Stimulated activated CD8-positive, alpha-beta memory T cell treated with anti-CD3 and anti-CD28 coated beads, Interleukin-7, amount 100 ng/mL, for 1 hour (primary cell): ENCODE data around the gene MAGI1.

Experiments
- DNase-seq, 2 donors: peaks; one replicate each; pipeline ENCODE4 v3.0.0-alpha.2; 2020; ENCODE audit warnings: low read depth in 2 of 2

MAGI1 gene

DNA sequence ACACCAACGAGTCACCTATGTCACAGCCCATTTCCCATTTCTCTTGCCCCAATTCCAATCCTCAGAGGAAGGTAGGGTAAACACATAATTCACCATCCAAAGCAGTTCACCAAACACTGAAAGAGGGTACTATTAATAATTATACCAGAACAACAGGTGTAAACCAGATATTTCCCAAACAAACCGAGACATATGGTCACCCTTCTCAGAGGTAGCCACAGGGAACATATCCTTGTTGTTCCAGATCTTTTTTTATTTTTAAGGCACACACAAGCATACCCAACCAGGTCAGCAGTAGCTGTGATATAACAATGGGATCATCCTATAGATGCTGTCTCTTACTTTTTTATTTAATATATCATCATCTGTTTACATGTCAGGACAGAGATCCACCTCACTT lies 24.7 kb downstream of the MAGI1 start:
- DNase-seq = no peak

DNA sequence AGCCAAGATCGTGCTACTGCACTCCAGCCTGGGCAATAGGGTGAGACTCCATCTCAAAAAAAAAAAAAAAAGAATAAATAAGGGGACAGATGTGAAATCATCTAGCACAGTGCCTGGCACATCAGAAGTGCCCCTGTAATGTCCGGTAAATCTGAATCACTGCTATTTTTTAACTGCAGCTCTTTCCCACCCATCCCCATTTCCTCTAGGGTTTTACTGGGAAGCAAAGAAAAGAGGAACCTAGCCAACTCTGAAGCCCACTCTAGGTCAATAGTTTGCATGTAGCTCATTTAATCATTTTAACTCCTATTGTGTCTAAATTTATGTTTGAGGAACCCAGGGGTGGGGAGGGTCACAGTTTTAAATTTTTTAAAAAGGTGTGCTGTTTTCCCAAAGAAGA lies 26.0 kb downstream of the MAGI1 start:
- DNase-seq = no peak

DNA sequence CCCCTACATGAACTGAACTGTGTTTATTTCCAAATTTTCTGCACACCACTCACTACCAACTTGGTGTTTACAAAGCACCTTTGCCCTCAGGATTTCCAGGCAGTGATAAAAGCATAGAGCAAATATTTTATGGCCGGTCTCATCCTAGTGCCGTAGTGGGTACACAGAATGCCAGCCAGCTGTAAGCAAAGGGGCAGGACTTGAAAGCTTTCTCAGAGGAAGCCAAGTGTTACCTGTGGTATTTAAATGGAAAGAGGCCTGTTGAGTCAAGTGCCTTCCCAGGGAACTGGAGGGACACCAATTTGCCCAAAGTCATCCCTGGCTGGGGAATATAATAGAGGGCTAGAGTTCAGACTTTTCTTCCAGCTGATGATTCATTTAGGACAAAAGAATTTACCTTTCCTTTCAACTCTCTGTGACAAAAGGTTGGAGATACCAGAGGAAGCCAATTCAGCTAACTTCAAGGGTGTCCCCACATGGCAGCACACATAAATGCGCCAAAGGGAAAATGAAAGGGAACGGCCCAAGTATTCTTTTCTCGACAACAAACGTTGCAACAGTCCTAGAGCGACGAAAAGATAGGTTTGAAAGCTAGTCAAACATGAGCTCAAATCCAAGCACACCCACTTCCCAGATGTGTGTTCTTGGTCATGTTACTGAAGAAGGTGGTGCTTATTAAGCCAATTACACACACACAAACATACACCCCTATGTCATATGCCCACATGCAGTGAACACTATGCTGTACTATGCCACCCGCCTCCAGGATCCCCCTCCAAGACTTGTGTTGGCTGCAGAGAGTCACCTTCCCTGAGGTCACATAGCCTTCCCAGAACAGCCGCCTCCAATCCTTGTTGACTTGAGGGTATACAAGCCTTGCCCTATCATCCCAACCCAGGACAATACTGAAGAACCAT lies 27.7 kb downstream of the MAGI1 start:
- no peak for DNase-seq

DNA sequence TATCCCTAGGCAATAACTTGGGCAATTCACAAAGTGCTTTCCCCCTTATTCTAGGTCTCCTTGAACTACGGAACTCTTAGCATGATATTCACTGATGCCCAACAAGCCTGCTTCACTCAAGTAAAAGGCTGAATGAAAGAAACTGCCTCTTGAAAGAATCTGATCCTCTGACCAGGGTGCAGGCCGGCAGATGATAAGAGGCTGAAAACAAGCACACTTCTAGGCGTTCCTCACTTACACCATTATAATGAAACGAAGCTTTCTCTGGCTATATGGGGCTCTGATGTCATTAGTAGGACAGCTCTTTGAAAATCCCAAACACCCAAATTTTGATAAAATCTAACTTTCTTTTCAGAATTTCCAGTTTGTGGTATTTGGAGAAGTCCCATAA lies 28.4 kb downstream of the MAGI1 start:
- no peak for DNase-seq

DNA sequence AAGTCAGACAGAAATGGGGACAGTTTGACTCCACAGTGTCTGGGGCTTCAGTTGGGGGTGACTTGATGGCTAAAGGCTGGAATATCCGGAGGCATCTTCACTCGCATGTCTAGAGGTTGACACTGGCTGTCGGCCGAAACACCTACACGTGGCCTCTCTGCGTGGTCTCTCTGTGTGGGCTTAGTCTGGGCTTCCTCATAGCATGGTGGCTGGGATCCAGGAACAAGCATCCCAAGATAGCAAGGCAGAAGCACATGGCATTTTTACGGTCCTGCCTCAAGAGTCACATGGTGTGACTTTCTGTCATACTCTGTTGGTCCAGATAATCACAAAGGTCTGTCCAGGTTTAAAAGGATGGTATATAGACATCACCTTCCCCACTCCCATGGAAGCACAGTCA lies 34.5 kb downstream of the MAGI1 start:
- DNase-seq = no peak

DNA sequence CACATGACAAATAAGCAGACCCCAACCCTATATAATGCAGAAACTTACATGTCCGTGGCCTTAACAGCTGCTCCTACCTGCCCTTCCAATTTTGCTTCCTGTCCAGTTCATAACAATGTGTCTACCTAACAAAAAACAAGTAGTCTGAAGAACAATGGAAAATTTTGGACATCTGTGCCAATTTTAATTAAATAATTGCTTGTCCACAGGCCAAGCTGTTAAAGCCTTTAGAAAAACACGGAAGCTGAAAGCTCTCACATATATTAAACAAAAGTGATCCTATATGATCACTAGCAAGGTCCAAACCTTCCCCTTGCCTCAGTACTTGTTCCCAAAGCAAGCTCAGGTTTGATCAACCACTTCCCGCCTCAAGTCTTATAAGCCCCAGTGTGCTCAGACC lies 37.1 kb downstream of the MAGI1 start:
- no peak for DNase-seq

DNA sequence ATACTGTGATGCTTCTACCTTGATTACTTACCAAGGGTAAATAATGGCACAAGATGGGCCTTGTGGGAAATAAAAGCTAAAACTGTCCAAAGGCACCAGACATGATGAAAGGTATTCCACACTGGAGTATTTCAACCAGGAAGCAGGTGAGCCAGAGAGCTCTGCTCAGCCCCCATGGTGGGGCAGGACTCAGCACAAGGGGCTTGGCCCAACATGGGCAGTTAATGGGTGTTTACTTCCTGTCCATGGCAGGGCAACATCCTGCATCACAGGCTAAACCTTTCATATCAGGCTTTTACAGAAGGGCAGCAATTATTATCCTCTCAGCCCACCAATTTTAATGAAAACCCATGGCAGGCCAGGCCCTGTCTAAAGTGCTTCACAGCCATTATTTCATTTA lies 38.2 kb downstream of the MAGI1 start:
- no peak for DNase-seq

DNA sequence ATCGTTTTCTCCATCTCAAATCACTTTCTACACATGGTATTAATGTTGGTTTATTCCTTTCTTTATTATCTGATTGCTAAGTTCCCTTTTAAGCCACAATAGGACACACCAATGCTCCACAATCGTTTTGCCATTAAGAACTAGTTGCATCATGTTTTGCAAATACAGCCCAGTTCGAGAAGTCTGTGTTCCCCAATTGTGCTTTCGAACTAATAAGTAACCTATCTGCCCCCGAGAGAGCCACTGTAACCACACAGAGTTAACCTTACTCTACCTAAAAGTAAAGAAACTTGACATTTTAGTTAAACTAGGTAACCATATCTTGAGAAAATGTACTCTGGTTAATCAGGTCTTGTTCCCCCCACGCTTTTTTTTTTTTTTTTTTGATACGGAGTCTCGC lies 39.1 kb downstream of the MAGI1 start:
- DNase-seq = no peak

DNA sequence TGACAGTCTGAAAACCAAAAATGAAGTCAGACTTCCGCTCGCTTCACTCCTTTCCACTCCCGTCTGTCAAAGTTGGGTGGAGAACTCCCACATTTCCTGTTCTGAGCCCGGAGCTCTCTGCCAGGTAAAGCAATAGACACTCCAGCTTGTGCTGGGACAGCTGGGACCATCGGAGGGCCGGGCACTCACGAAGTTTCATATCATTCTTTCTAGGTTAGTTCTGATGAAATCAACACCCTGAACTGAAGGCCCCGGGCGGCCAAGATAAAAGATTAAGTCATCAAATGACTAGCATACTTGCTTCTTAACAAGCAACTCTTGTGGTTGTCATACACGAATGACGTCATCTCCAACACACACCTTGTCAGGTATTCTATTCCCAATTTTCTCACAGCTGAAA lies 42.1 kb downstream of the MAGI1 start:
- DNase-seq = no peak

DNA sequence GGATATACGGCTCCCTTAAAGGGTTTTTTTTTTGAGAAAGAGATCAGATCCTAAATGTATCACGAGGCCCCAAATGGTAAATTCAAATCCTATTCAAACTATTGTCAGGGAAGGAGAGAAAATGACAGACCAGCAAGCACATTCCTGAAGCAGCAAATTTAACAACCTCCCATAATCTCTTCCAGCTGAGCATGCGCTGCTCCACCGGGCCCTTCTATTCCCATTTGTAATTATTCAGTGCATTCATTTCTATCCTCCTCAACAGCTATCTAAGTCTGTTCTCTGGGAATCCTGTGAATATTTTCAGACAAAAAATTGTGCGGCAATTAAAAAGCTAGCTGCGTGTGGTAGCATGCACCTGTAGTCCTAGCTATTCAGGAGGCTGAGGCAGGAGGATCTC lies 43.2 kb downstream of the MAGI1 start:
- DNase-seq = no peak

DNA sequence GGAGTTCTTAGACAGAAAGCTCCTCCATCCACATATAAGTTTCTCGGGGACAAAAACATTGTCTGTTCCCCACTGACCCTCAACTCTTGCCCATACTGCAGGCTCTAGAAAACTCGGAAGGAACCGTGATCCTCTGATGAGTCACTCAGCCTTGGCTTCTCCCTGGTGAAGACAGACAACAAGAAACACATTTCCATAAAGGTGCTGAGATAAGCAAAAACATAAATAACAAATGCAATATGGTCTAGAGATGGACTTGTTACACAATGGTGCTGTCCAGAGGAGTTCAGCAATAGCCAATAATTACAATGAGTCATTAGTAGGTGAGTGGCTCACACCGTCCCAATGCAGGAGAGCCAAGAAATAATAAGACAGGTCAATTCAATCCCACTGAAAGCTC lies 43.7 kb downstream of the MAGI1 start:
- no peak for DNase-seq

DNA sequence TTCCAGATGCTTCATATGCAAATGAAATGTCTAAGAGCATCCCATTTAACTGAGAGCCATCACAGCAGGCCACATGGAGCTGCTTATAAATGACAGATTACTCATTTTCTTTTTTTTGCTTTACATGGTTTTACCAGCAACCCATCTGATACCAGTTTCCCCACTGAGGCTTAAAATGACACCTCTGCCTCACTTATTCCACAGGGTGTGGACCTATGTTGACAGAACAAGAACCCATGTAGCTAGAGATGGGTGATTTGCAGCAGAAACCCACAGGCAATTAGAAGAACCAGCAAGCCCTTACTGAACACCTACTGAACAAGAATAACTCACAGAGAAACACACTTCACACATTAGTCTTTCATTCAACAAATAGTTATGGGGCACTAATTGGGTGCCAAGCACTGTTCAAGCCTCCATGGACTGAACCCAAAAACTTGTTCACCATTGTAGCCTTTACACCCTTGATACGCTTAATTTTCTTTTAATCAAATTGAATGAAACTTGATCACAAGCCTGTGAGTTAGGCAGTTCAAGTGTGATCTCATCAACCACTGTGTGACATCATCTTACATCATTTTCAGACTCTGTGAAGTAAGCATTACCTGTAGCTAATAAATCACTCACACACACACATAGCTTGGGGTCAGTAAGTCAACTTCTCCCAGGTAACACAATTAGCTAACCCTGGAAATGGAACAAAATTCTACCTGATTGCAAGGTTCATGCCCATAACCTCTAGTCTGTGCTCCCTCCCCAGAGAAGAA lies 45.4 kb downstream of the MAGI1 start:
- DNase-seq = no peak

DNA sequence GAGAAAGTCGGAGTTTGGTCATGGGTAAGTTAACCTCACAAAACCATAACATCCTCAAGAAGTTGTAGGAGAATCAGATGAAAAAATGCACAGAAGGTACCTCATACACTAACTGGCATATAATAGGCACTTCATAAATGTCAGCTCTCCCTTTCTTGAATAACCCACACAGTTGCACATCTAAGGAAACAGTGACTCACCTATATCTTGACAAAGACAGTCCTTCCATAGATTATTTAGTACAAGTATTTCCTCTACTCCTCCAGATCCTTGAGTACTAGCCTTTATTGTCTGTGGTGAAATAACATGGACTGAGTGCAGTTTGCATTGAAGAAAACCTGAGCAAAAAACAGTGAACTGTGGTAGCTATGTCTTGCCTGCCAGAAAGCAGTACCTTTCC lies 46.6 kb downstream of the MAGI1 start:
- no peak for DNase-seq

DNA sequence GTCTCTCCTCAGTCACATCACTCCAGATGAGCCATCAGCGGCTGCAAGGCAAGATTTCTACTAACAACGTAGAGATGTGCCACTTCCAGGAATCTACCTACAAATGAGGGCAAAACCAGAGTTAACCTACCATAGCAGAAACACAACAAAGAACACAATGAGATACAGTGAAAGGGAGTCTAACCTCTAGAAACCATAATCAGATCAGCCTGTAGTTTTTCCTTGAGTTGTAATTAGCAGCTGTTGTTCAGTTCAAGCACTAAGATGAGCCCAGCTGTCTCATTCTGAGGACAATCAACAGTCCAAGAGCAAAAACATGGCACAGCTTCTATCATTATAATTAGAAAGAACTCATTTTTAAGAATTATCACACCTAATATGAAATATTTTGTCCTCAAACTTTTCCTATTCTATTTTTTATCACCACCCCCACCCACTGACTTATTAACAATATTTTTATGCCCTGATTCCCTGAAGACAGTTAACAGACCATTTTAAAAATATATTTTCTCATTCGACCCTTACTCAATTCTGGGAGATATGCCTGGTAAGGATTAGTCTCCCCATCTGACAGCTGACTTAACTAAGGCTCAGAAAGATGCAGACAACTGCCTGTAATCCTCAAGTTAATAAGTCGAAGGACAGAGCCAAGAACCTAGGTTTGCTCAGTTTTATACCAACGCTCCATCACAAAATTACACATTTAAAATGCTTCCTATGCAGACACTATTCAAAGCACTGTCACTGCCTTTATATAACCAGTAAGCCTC lies 50.1 kb downstream of the MAGI1 start:
- no peak for DNase-seq

DNA sequence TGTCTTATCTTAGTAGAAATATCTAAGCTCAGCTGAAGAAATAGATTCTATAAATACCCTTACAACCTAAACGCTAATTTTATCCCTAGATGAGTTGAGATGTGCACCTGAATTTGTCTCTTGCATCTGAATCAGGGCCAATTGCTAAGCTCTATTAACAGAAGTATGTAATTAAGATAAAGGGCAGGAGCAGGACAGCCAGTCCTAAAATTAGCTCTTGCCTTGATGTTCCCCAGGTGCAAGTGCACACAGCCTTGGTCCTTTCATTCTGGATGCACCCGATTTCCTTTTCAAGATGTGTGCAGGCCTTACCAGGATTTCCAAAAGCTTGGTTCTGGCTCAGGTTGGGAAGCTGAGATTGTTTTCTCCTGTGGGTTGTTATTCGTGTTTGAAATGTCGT lies 52.4 kb downstream of the MAGI1 start:
- no peak for DNase-seq

DNA sequence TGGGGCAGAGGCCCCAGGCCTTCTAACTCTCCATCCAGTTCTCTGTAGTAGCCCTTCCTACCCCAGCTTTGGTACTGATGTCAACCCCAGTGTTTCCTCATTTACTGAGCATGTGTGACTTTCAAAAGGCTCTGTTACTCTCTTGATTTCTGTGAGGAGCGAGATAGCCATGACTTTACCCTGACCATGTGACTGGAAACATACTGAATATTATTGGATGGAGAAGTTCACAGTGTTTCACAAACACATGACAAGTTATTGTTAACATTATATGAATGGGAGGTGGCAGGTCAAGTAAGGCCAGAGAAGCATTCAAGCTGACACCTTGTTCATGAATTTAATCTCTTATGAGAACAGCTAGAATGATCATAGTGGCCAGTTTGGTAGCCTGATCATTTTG lies 53.7 kb downstream of the MAGI1 start:
- DNase-seq = no peak

DNA sequence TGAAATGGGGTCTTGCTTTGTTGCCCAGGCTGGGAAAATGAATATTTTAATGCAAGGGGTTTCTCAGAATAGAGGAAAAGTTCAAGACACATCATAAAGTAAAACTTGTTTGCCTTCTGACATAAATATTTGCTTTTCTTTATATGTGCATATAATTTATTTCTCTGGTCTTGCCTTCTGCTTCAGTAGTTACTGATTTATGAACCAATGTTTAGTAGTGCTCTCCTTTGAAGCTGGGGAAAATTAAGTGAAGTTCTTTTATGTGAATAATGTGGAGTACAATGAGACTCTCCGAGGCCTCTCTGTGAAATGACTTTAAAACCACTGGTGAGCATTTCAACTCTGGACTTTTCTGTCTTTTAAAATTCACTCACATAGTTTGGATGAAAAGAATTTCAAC lies 55.6 kb downstream of the MAGI1 start:
- no peak for DNase-seq

DNA sequence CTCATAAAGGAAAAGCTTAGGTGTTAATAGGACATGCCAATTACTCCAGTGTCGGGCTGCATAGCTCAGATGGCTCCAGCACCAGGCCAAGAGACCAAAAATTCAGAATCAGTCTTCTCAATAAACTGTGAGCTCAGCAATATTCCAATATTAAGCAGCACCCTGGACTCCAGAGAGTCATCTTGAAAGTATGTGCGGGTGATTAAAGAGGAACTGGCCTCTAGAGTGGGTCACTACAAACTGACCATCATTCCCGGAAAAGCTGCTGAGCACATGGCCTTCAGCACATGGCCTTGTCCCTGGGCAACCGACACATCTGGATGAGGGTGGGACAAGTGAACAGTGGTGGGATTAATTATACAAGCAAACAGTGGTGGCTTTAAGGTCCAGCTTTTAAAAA lies 59.0 kb downstream of the MAGI1 start:
- no peak for DNase-seq

DNA sequence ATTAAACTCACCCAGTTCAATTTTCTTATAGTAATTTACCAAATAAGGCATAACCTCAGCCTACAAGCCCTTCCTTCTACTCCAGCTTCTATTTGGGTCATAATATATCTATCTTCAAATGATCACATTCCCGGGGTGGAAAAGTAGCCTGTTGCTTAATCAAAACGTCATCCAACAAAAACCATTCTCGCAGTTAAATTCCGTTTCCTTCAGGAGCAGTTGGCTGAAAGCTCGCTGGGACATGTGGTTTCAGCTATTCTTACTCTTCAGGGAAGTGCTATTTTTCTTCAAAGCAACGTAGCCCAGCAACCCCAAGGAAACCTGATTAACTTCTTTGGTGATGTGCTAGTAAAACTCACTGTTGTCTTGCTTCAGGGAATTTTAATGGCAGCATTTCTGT lies 59.6 kb downstream of the MAGI1 start:
- no peak for DNase-seq

DNA sequence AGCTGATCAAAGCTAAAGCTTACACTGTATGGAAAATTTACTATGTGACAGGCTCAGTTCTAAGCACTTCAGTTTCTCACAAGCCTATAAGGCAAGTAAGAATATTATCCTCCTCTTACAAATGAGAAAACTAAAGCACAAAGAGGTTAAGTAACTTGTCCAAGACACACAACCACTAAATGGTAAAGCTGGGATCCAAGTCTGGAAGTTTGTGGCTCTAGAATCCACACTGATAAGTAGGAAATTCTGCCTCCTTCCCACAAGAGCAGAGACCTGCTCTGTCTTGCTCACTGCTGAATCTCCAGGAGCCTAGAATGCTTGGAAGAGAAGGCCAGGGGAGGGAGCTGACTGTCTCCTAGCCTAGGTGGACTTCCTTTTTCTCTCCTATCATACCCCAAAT lies 60.6 kb downstream of the MAGI1 start:
- DNase-seq = no peak

DNA sequence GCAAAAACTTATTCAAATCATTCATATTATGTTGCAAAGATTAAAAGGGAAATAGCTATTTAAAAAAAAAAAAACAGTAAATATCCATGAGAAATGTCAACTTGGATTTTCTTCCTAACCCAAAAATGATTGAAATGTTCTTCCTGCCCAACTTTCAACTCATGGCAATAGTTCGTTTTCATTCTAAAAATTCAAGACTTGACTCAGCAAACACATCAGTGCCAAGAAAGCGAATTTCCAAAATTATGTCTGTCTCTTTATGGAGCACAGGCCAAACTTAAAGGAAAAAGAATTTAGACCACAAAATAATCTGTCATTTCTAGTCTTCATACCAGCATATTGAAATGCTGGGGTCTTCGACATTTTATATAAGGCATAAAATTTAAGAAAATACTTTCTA lies 63.7 kb downstream of the MAGI1 start:
- no peak for DNase-seq

DNA sequence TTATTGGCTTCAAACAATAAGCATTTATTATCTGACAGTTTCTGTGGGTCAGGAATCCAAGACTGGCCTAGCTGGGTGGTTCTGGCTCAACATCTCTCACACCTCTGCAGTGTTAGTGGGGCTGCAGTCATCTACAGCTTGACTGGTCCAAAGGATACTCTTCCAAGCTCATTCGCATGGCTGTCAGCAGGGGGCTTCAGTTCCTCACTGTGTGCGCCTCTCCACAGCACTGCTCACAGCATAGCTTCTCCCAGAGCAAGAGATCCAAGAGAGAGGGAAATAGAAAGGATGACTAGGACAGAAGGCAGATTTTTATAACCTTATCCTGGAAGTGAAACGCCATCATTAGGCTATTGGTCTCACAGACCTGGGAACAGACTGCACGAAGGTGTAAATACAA lies 64.2 kb downstream of the MAGI1 start:
- no peak for DNase-seq

DNA sequence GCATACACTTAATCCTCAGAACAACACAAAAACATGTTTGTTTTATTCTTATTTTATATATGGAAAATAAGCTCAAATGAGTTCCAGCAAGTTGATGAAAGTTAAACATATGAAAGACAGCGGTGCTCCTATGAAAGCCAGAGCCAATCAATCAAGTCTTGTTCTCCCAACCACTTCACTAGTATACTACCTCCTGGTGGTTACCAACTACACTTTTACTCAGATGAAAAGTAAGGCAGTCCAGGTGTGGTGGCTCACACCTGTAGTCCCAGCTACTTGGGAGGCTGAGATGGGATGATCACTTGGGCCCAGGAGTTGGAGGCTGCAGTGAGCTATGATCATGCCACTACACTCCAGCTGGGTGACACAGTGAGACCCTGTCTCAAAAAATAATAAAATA lies 66.0 kb downstream of the MAGI1 start:
- DNase-seq = no peak
